Activated CD4-positive, alpha-beta T cell treated with anti-CD3 and anti-CD28 coated beads, Interleukin-2, amount 50 U/mL, for 24 hours (primary cell): ENCODE measurements around the gene SQSTM1.
"Not testable (repeated sequence)": the region's sequence is repeated elsewhere in the genome, so short reads cannot be mapped to it uniquely, and the experiment has no call there.

ENCODE experiments used
- DNase-seq, 2 donors: peaks; one replicate each; pipeline ENCODE4 v3.0.0-alpha.2; 2020; ENCODE audit warnings: low read depth in 1 of 2, low spot score in 1 of 2

SQSTM1 gene

GRCh38 chr5:179841621-179842020 lies 20.9 kb downstream of the SQSTM1 start:
- DNase-seq = no peak

- DNase-seq = no peak
These were observed 32.4 kb downstream of the SQSTM1 start for GRCh38 chr5:179852993-179853547.

GRCh38 chr5:179854356-179854755 lies 33.7 kb downstream of the SQSTM1 start:
- no peak for DNase-seq

- DNase-seq = peak in 1 of 2 donors; percentile 27
These were observed 37.5 kb downstream of the SQSTM1 start for GRCh38 chr5:179858241-179858585.

- peak; percentile 75 to 85 for DNase-seq
These were observed 38.1 kb downstream of the SQSTM1 start, which contains the start of gene MRNIP for GRCh38 chr5:179858586-179859427. Gene MRNIP, minus strand, starts transcription at chr5:179858817. Its CDS starts 21 bp downstream, at chr5:179858796.

- DNase-seq = no peak
These were observed 39.6 kb downstream of the SQSTM1 start for GRCh38 chr5:179860301-179860700.

GRCh38 chr5:179862296-179862695 lies 41.6 kb downstream of the SQSTM1 start:
- DNase-seq = no peak

- DNase-seq = no peak
These were observed 42.2 kb downstream of the SQSTM1 start for GRCh38 chr5:179862891-179863290.

GRCh38 chr5:179863449-179864085 lies 42.9 kb downstream of the SQSTM1 start:
- no peak for DNase-seq

- DNase-seq = no peak
These were observed 44.0 kb downstream of the SQSTM1 start for GRCh38 chr5:179864686-179865085.

- no peak for DNase-seq
These were observed 45.0 kb downstream of the SQSTM1 start for GRCh38 chr5:179865491-179866240.

GRCh38 chr5:179866241-179867078 lies 45.8 kb downstream of the SQSTM1 start:
- no peak for DNase-seq

GRCh38 chr5:179867079-179867465 lies 46.4 kb downstream of the SQSTM1 start:
- DNase-seq = no peak

GRCh38 chr5:179867476-179867875 lies 46.8 kb downstream of the SQSTM1 start:
- no peak for DNase-seq

GRCh38 chr5:179868541-179868940 lies 47.8 kb downstream of the SQSTM1 start:
- DNase-seq = no peak

- no peak for DNase-seq
These were observed 48.4 kb downstream of the SQSTM1 start for GRCh38 chr5:179869101-179869500.

- no peak for DNase-seq
These were observed 49.1 kb downstream of the SQSTM1 start for GRCh38 chr5:179869641-179870402.

- DNase-seq = no peak
These were observed 49.7 kb downstream of the SQSTM1 start for GRCh38 chr5:179870403-179870903.

GRCh38 chr5:179870952-179871351 lies 50.2 kb downstream of the SQSTM1 start:
- no peak for DNase-seq

- DNase-seq = not testable (repeated sequence)
These were observed 50.8 kb downstream of the SQSTM1 start for GRCh38 chr5:179871533-179871932.
